ENCODE measurements around the gene AKNAD1.

AKNAD1 gene

DNA sequence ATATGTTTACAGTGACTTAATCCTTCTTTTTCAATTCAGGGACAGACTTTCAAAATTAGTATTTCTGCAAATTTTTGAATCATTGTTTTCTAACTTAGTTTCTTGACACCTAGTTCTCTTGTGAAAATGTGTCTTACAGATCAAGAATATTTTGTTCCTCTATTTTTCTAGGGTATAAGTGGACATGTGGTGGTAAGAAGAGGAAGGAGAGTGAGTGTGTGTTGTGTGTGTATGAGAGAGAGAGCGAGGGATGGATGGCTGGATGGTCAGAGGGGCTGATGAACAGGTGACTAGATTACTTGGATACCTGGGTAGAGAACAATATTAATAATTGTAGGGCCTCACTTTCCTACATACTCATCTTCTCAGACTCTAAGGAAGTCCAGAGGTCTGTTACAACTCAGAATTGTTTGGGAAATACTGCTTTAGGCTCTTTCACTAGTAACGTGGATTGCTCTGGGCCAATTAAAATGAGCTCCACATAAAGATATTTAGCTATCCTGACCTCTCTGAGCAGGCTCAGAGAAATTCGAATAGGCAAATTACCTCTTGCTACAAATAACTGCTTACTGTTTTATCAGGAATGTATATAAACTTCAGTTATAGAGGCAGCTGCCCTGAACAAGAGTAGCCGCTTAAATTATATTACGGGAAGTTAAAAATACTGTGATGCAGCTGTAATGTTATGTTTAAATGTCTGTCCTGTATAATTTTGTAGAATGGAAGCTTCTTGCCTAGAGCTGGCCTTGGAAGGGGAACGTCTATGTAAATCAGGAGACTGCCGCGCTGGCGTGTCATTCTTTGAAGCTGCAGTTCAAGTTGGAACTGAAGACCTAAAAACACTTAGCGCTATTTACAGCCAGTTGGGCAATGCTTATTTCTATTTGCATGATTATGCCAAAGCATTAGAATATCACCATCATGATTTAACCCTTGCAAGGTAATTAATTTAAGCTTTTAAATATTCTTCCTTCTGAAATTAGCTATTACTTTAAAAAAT lies 39.6 kb upstream of the AKNAD1 start:
- Histone ChIP-seq H3K9me2 (replicated peaks; ENCODE audit: insufficient read depth, low read length) (no peaks in the 10 kb centered on the region), H3K4me3 (ENCODE audit: low read length) (no peak overlapping the region), H4K20me1 (ENCODE audit: insufficient read depth, low read length) (no peaks in the 10 kb centered on the region), H3K4me1 (ENCODE audit: low read length) (no peaks in the 10 kb centered on the region), H3K79me2 (ENCODE audit: low read length) (no peaks in the 10 kb centered on the region), H3K27me3 (replicated peaks; ENCODE audit: insufficient read depth, low read length) (no peaks in the 10 kb centered on the region), H3K9ac (ENCODE audit: low read length) (no peak overlapping the region), H3F3A (ENCODE audit: insufficient read depth, low read length) (no peaks in the 10 kb centered on the region), H3K27ac (ENCODE audit: low read length) (no peak overlapping the region), H3K9me3 (replicated peaks; ENCODE audit: insufficient read depth, low read length) (no peaks in the 10 kb centered on the region), H3K36me3 (replicated peaks; ENCODE audit: insufficient read depth, low read length) (no peaks in the 10 kb centered on the region), H3K4me2 (ENCODE audit: low read depth, low read length) (no peak overlapping the region), H2AFZ (ENCODE audit: low read length) (no peak overlapping the region)
- TF ChIP-seq EZH2 (optimal IDR thresholded peaks at IDR 0.05; ENCODE audit: low read depth, low read length) (no peak), EZH2phosphoT487 (IDR thresholded peaks at IDR 0.05; ENCODE audit: low read length) (no peak)
- TF ChIP-seq, protein P1, sequence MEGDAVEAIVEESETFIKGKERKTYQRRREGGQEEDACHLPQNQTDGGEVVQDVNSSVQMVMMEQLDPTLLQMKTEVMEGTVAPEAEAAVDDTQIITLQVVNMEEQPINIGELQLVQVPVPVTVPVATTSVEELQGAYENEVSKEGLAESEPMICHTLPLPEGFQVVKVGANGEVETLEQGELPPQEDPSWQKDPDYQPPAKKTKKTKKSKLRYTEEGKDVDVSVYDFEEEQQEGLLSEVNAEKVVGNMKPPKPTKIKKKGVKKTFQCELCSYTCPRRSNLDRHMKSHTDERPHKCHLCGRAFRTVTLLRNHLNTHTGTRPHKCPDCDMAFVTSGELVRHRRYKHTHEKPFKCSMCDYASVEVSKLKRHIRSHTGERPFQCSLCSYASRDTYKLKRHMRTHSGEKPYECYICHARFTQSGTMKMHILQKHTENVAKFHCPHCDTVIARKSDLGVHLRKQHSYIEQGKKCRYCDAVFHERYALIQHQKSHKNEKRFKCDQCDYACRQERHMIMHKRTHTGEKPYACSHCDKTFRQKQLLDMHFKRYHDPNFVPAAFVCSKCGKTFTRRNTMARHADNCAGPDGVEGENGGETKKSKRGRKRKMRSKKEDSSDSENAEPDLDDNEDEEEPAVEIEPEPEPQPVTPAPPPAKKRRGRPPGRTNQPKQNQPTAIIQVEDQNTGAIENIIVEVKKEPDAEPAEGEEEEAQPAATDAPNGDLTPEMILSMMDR (IDR thresholded peaks at IDR 0.05; ENCODE audit: low read length): no peak
- DNase-seq: no peak

GRCh38 chr1:108893141-108893530 lies 36.2 kb upstream of the AKNAD1 start:
- no peak overlapping the region for H3K27ac ChIP-seq (ENCODE audit: low read length)
- no peaks in the 10 kb centered on the region for H3K79me2 ChIP-seq (ENCODE audit: low read length)

DNA sequence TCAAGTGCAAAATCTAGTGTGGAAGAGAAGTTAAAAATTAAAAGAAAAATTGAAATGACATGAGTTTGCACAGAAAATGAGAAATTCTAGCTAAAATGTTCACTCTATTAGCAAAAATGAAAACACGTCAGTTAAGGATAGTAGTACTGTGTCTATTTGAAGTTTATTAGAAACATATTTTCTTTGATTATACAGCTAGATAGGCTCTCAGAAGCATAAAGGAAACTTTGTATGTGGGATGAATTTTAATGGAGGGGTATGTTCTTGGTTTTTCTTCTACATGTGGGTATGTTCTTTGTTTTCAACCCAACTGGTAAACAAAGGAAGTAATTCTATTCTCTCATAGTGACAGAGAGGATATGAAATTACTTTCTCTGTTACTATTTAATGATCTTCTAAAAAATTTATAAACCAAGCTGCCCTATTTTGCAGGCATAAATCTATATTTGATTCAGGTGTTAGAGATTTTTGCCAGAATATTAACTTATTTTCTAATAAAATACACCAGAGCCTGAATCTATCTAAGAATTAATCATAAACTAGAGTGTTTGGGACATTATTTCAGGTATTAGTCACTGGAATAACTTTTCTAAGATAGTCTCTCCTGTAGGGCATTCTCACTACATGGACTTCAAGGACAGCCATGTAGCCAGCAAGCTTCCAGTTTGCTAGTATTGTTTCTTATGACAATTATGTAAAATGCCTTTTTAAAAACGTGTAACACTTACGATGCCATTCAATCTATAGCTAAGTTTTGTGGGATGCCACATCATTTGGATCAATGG lies 35.7 kb upstream of the AKNAD1 start:
- Histone ChIP-seq H3K9me3 (replicated peaks; ENCODE audit: insufficient read depth, low read length) (no peaks in the 10 kb centered on the region), H3K36me3 (replicated peaks; ENCODE audit: insufficient read depth, low read length) (no peaks in the 10 kb centered on the region), H4K20me1 (ENCODE audit: insufficient read depth, low read length) (no peaks in the 10 kb centered on the region), H3K4me2 (ENCODE audit: low read depth, low read length) (no peak overlapping the region), H2AFZ (ENCODE audit: low read length) (no peak overlapping the region), H3F3A (ENCODE audit: insufficient read depth, low read length) (no peaks in the 10 kb centered on the region), H3K9me2 (replicated peaks; ENCODE audit: insufficient read depth, low read length) (no peaks in the 10 kb centered on the region), H3K27ac (ENCODE audit: low read length) (no peak overlapping the region), H3K79me2 (ENCODE audit: low read length) (no peaks in the 10 kb centered on the region), H3K9ac (ENCODE audit: low read length) (no peak overlapping the region), H3K4me1 (ENCODE audit: low read length) (no peaks in the 10 kb centered on the region), H3K27me3 (replicated peaks; ENCODE audit: insufficient read depth, low read length) (no peaks in the 10 kb centered on the region), H3K4me3 (ENCODE audit: low read length) (no peak overlapping the region)
- TF ChIP-seq EZH2 (optimal IDR thresholded peaks at IDR 0.05; ENCODE audit: low read depth, low read length) (no peak), EZH2phosphoT487 (IDR thresholded peaks at IDR 0.05; ENCODE audit: low read length) (no peak)
- TF ChIP-seq, protein P1 (IDR thresholded peaks at IDR 0.05; ENCODE audit: low read length): no peak
- no peak for DNase-seq

More at GRCh38 chr1:108893141-108893530, 36.2 kb upstream of the AKNAD1 start:
- H3K4me3 ChIP-seq (ENCODE audit: low read length): no peak overlapping the region
- no peaks in the 10 kb centered on the region for H3K36me3 ChIP-seq (replicated peaks; ENCODE audit: insufficient read depth, low read length)
- no peaks in the 10 kb centered on the region for H3K9me2 ChIP-seq (replicated peaks; ENCODE audit: insufficient read depth, low read length)
- no peaks in the 10 kb centered on the region for H4K20me1 ChIP-seq (ENCODE audit: insufficient read depth, low read length)
- no peak for TF ChIP-seq EZH2 (optimal IDR thresholded peaks at IDR 0.05; ENCODE audit: low read depth, low read length)
- TF ChIP-seq EZH2phosphoT487 (IDR thresholded peaks at IDR 0.05; ENCODE audit: low read length): no peak
- TF ChIP-seq, protein P1 (IDR thresholded peaks at IDR 0.05; ENCODE audit: low read length): no peak
- no peak overlapping the region for H2AFZ ChIP-seq (ENCODE audit: low read length)
- H3K4me1 ChIP-seq (ENCODE audit: low read length): no peaks in the 10 kb centered on the region
- DNase-seq: no peak
- H3K27me3 ChIP-seq (replicated peaks; ENCODE audit: insufficient read depth, low read length): no peaks in the 10 kb centered on the region
- no peak overlapping the region for H3K9ac ChIP-seq (ENCODE audit: low read length)
- no peaks in the 10 kb centered on the region for H3K9me3 ChIP-seq (replicated peaks; ENCODE audit: insufficient read depth, low read length)
- no peak overlapping the region for H3K4me2 ChIP-seq (ENCODE audit: low read depth, low read length)
- no peaks in the 10 kb centered on the region for H3F3A ChIP-seq (ENCODE audit: insufficient read depth, low read length)
